Gastroesophageal sphincter (tissue), 3 donors: Measurements from ENCODE around the gene XPOT.

Experiments
- CTCF ChIP-seq, 4 experiments: fragments of 200-600 bp in 2 of 4; fragments of 450-650 bp in 2 of 4; sonication (generic) in 1 of 4; IDR thresholded peaks; one replicate each; pipeline ENCODE4 v1.5.1; 2017 to 2019; ENCODE audit warnings: antibody characterized with exemption in 4 of 4, mild to moderate bottlenecking in 2 of 4, moderate library complexity in 2 of 4
- EP300 ChIP-seq: sonication (generic); formaldehyde crosslinking; IDR thresholded peaks from one replicate; pipeline ENCODE4 v1.6.1; 2017; ENCODE audit warnings: antibody characterized with exemption, mild to moderate bottlenecking
- POLR2A ChIP-seq, 2 donors: fragments of 450-650 bp; IDR thresholded peaks; one replicate each; pipeline ENCODE4 v1.6.1; 2017; ENCODE audit warnings: antibody characterized with exemption in 2 of 2, mild to moderate bottlenecking in 2 of 2, moderate library complexity in 1 of 2
- POLR2AphosphoS5 ChIP-seq: sonication (generic); formaldehyde crosslinking; IDR thresholded peaks from one replicate; pipeline ENCODE4 v1.6.1; 2017; ENCODE audit warnings: antibody characterized with exemption

DNA sequence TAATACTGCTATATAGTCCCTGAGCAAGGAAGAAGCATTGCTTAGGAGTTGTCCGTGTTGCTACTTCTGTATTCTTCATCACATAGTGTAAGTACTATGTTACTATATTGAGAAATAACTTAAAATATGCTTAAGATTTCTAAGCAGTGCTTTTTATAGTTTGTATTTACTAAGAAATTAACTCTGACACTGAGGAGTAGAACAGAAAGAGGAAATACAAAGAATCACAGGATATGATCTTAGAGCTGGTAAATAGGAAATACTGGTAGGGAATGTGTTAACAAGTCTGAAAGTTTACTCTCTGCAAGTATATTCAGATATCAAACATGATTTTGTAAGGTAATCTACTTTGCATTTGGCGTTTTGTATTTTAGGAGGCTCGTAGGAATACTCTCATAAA is 15.5 kb downstream of the XPOT start:
- TF ChIP-seq POLR2A (IDR thresholded peaks at IDR 0.05): no peak
- no peak for TF ChIP-seq CTCF (IDR thresholded peaks at IDR 0.05)
- no peak for TF ChIP-seq POLR2AphosphoS5
- no peak for TF ChIP-seq EP300
